PFSK-1 (cell line): Measurements from ENCODE around the gene PIEZO2.

Experiments used
- POLR2AphosphoS5 ChIP-seq: IDR thresholded peaks from 2 replicates; pipeline ENCODE4 v1.6.1; 2012; ENCODE audit warnings: low read depth, mild to moderate bottlenecking, control low read depth, low read length, moderate library complexity
- REST ChIP-seq, 2 experiments: IDR thresholded peaks; 2 replicates each; pipeline versions ENCODE4 v1.6.1 to v1.8.0; 2011 to 2012; ENCODE audit warnings: low read depth in 2 of 2, low read length in 2 of 2, control low read depth in 1 of 2, inconsistent platforms in 1 of 2, mild to moderate bottlenecking in 1 of 2, moderate library complexity in 1 of 2; ENCODE audit not compliant: insufficient read depth in 1 of 2
- SIN3A ChIP-seq: IDR thresholded peaks from 2 replicates; pipeline ENCODE4 v1.6.1; 2012; ENCODE audit warnings: mild to moderate bottlenecking, low read length, moderate library complexity, borderline replicate concordance; ENCODE audit not compliant: insufficient read depth
- TAF1 ChIP-seq: IDR thresholded peaks from 2 replicates; pipeline ENCODE4 v1.6.1; 2012; ENCODE audit warnings: low read length, control low read depth, borderline replicate concordance; ENCODE audit not compliant: insufficient read depth

GRCh38 chr18:10927286-10927992 lies 221.9 kb downstream of the PIEZO2 start:
- TF ChIP-seq POLR2AphosphoS5 (no peak), REST (IDR thresholded peaks at IDR 0.05; ENCODE audit: insufficient read depth in 1 of 2, low read depth in 2 of 2, low read length in 2 of 2) (no peak), SIN3A (no peak), TAF1 (no peak)
